ENCODE data around the gene ICE2. TPM values are rescaled to one million over a fixed set of nuclear protein-coding genes. Genes with fewer than 3 reads are reported as not detected.
A peak's percentile ranks its signal among the peaks of the same experiment; 100 is the strongest.

Gene ICE2
- total RNA-seq, 4 donors from 2014 or later: 14.6 to 34.9 (median 23.8) TPM

GRCh38 chr15:60428935-60429334 lies 50.0 kb downstream of the ICE2 start:
- H3K27ac ChIP-seq: no peak overlapping the region
- peaks cover 4 to 26% (median 7%) of the 10 kb centered on the region in 3 donors for H3K4me1 ChIP-seq
- H3K36me3 ChIP-seq: peaks cover 0 to 36% of the 10 kb centered on the region in 2 donors
- no peak for ATAC-seq
- TF ChIP-seq POLR2A (IDR thresholded peaks at IDR 0.05) (no peak), CTCF (IDR thresholded peaks at IDR 0.05) (no peak), EP300 (IDR thresholded peaks at IDR 0.05) (no peak), POLR2AphosphoS5 (IDR thresholded peaks at IDR 0.05) (no peak)
- no peak overlapping the region for H3K4me3 ChIP-seq
- no peaks in the 10 kb centered on the region for H3K9me3 ChIP-seq
- no peaks in the 10 kb centered on the region for H3K27me3 ChIP-seq
- 90 to 93% methylated on average over 1 of the region's 1 CpG for WGBS, 2 donors (ENCODE audit: low coverage in 1 of 2)

- Histone ChIP-seq H3K27ac (peak overlapping the region; percentile 61 to 72 (median 61)), H3K27me3 (no peaks in the 10 kb centered on the region), H3K4me3 (no peak overlapping the region), H3K9me3 (no peaks in the 10 kb centered on the region), H3K36me3 (peaks cover 0 to 27% of the 10 kb centered on the region in 2 donors), H3K4me1 (peaks cover 4 to 35% (median 10%) of the 10 kb centered on the region in 3 donors)
- TF ChIP-seq POLR2AphosphoS5 (IDR thresholded peaks at IDR 0.05) (peak; percentile 64), POLR2A (IDR thresholded peaks at IDR 0.05) (no peak)
- 0 to 21% methylated on average over 2 of the region's 2 CpGs for WGBS, 2 donors (ENCODE audit: low coverage in 1 of 2)
- peak; percentile 84 for ATAC-seq
These were observed 52.0 kb downstream of the ICE2 start for GRCh38 chr15:60426870-60427508.

GRCh38 chr15:60425461-60425860 lies 53.5 kb downstream of the ICE2 start:
- H3K27ac ChIP-seq: no peak overlapping the region
- ATAC-seq: no peak

GRCh38 chr15:60424006-60424405 lies 54.9 kb downstream of the ICE2 start:
- TF ChIP-seq POLR2AphosphoS5 (IDR thresholded peaks at IDR 0.05) (no peak), POLR2A (IDR thresholded peaks at IDR 0.05) (no peak), EP300 (IDR thresholded peaks at IDR 0.05) (no peak), CTCF (IDR thresholded peaks at IDR 0.05) (no peak)
- Histone ChIP-seq H3K4me1 (peaks cover 4 to 35% (median 10%) of the 10 kb centered on the region in 3 donors), H3K9me3 (no peaks in the 10 kb centered on the region), H3K27me3 (no peaks in the 10 kb centered on the region), H3K27ac (peak overlapping the region in 1 of 4 donors; percentile 21), H3K4me3 (no peak overlapping the region), H3K36me3 (peaks cover 0 to 15% of the 10 kb centered on the region in 2 donors)
- no peak for ATAC-seq
- WGBS, 2 donors (ENCODE audit: low coverage in 1 of 2): 89 to 92% methylated on average over 1 of the region's 1 CpG

More at GRCh38 chr15:60425461-60425860, 53.5 kb downstream of the ICE2 start:
- no peaks in the 10 kb centered on the region for H3K27me3 ChIP-seq
- no peak overlapping the region for H3K4me3 ChIP-seq
- peaks cover 0 to 16% of the 10 kb centered on the region in 2 donors for H3K36me3 ChIP-seq
- no peak for TF ChIP-seq CTCF (IDR thresholded peaks at IDR 0.05)
- no peak for TF ChIP-seq POLR2A (IDR thresholded peaks at IDR 0.05)
- no peak for TF ChIP-seq EP300 (IDR thresholded peaks at IDR 0.05)
- TF ChIP-seq POLR2AphosphoS5 (IDR thresholded peaks at IDR 0.05): no peak
- 78 to 89% methylated on average over 2 of the region's 2 CpGs for WGBS, 2 donors (ENCODE audit: low coverage in 1 of 2)
- H3K4me1 ChIP-seq: peaks cover 4 to 35% (median 10%) of the 10 kb centered on the region in 3 donors
- H3K9me3 ChIP-seq: no peaks in the 10 kb centered on the region

- H3K36me3 ChIP-seq: peaks cover 0 to 15% of the 10 kb centered on the region in 2 donors
- TF ChIP-seq POLR2AphosphoS5 (IDR thresholded peaks at IDR 0.05): no peak
- TF ChIP-seq CTCF (IDR thresholded peaks at IDR 0.05): no peak
- no peak for TF ChIP-seq POLR2A (IDR thresholded peaks at IDR 0.05)
- no peak for TF ChIP-seq EP300 (IDR thresholded peaks at IDR 0.05)
- peaks cover 4 to 35% (median 10%) of the 10 kb centered on the region in 3 donors for H3K4me1 ChIP-seq
- peak overlapping the region in 1 of 4 donors; percentile 21 for H3K27ac ChIP-seq
- WGBS, 2 donors (ENCODE audit: low coverage in 1 of 2): 4 to 21% methylated on average over 2 of the region's 2 CpGs
- H3K4me3 ChIP-seq: no peak overlapping the region
- H3K27me3 ChIP-seq: no peaks in the 10 kb centered on the region
- ATAC-seq: no peak
- H3K9me3 ChIP-seq: no peaks in the 10 kb centered on the region
These were observed 55.4 kb downstream of the ICE2 start for GRCh38 chr15:60423537-60423936.
